H9 (cell line): ENCODE measurements around the gene SF3B3. TPM values are rescaled to one million over a fixed set of nuclear protein-coding genes. Genes with fewer than 3 reads are reported as not detected.
A peak's percentile ranks its signal among the peaks of the same experiment; 100 is the strongest.

Experiments
- DNase-seq: peaks from one replicate; pipeline ENCODE4 v3.0.0-alpha.2; 2017
- H2AFZ ChIP-seq: one replicate; pipeline ENCODE4 v1.6.1; 2013; ENCODE audit warnings: mild to moderate bottlenecking, low read length, control low read depth, moderate library complexity
- H2AK5ac ChIP-seq: 2 replicates; pipeline ENCODE4 v1.6.1; 2013; ENCODE audit warnings: low read length, control low read depth, mixed read lengths; ENCODE audit not compliant: insufficient read length
- H2BK120ac ChIP-seq: one replicate; pipeline ENCODE4 v1.6.1; 2013; ENCODE audit warnings: low read depth, mild to moderate bottlenecking, low read length, control low read depth, inconsistent platforms; ENCODE audit not compliant: poor library complexity, severe bottlenecking
- H2BK12ac ChIP-seq: 2 replicates; pipeline ENCODE4 v1.6.1; 2013; ENCODE audit warnings: low read length, control low read depth, mixed read lengths, low read depth; ENCODE audit not compliant: insufficient read length
- H2BK15ac ChIP-seq: 2 replicates; pipeline ENCODE4 v1.6.1; 2013; ENCODE audit warnings: low read depth, low read length, control low read depth
- H2BK20ac ChIP-seq: one replicate; pipeline ENCODE4 v1.6.1; 2013; ENCODE audit warnings: low read depth, mild to moderate bottlenecking, low read length, control low read depth, inconsistent platforms; ENCODE audit not compliant: poor library complexity, severe bottlenecking
- H2BK5ac ChIP-seq: 2 replicates; pipeline ENCODE4 v1.6.1; 2013; ENCODE audit warnings: low read length, control low read depth, mixed read lengths; ENCODE audit not compliant: insufficient read length
- H3K14ac ChIP-seq: 2 replicates; pipeline ENCODE4 v1.6.1; 2013; ENCODE audit warnings: low read length, control low read depth; ENCODE audit not compliant: insufficient read depth
- H3K18ac ChIP-seq: 2 replicates; pipeline ENCODE4 v1.6.1; 2013; ENCODE audit warnings: low read depth, mild to moderate bottlenecking, mixed read lengths, low read length, control low read depth; ENCODE audit not compliant: insufficient read length
- H3K23ac ChIP-seq: 2 replicates; pipeline ENCODE4 v1.6.1; 2013; ENCODE audit warnings: low read length, control low read depth, mixed read lengths, low read depth; ENCODE audit not compliant: insufficient read length
- H3K23me2 ChIP-seq: 2 replicates; pipeline ENCODE4 v1.6.1; 2013; ENCODE audit warnings: low read depth, mild to moderate bottlenecking, mixed read lengths, low read length, control low read depth; ENCODE audit not compliant: insufficient read length, poor library complexity, severe bottlenecking
- H3K27ac ChIP-seq: 2 replicates; pipeline ENCODE4 v1.5.1; 2013; ENCODE audit warnings: low read length, control low read depth, mixed read lengths, low read depth; ENCODE audit not compliant: insufficient read length
- H3K27me3 ChIP-seq: 2 replicates; pipeline ENCODE4 v1.6.1; 2013; ENCODE audit warnings: low read length, control low read depth, inconsistent platforms; ENCODE audit not compliant: insufficient read depth
- H3K4ac ChIP-seq: 2 replicates; pipeline ENCODE4 v1.6.1; 2013; ENCODE audit warnings: low read depth, mild to moderate bottlenecking, control low read depth, inconsistent platforms, low read length, moderate library complexity
- H3K4me1 ChIP-seq: 2 replicates; pipeline ENCODE4 v1.6.1; 2013; ENCODE audit warnings: low read length, control low read depth, inconsistent platforms; ENCODE audit not compliant: insufficient read depth
- H3K4me2 ChIP-seq: 2 replicates; pipeline ENCODE4 v1.6.1; 2013; ENCODE audit warnings: low read length, control low read depth, mixed read lengths; ENCODE audit not compliant: insufficient read length, insufficient read depth
- H3K56ac ChIP-seq: 2 replicates; pipeline ENCODE4 v1.6.1; 2013; ENCODE audit warnings: low read depth, mild to moderate bottlenecking, mixed read lengths, low read length, control low read depth; ENCODE audit not compliant: insufficient read length
- H3K79me1 ChIP-seq: 2 replicates; pipeline ENCODE4 v1.6.1; 2013; ENCODE audit warnings: low read depth, mild to moderate bottlenecking, moderate library complexity, low read length, control low read depth, inconsistent platforms; ENCODE audit not compliant: insufficient read depth, poor library complexity, severe bottlenecking
- H3K79me2 ChIP-seq: 2 replicates; pipeline ENCODE4 v1.6.1; 2013; ENCODE audit warnings: low read length, control low read depth, inconsistent platforms; ENCODE audit not compliant: insufficient read depth
- H3K9ac ChIP-seq: 2 replicates; pipeline ENCODE4 v1.6.1; 2013; ENCODE audit warnings: low read length, control low read depth, mixed read lengths; ENCODE audit not compliant: insufficient read length; ENCODE audit errors: extremely low read depth
- H3K9me3 ChIP-seq: one replicate; pipeline ENCODE4 v1.6.1; 2013; ENCODE audit warnings: low read depth, low read length, inconsistent platforms; ENCODE audit not compliant: control insufficient read depth
- H3T11ph ChIP-seq: one replicate; pipeline ENCODE4 v1.6.1; 2013; ENCODE audit warnings: mild to moderate bottlenecking, low read length, control low read depth, inconsistent platforms
- H4K20me1 ChIP-seq: one replicate; pipeline ENCODE4 v1.6.1; 2013; ENCODE audit not compliant: control insufficient read depth, insufficient read length, insufficient read depth
- H4K5ac ChIP-seq: 2 replicates; pipeline ENCODE4 v1.6.1; 2013; ENCODE audit warnings: low read depth, mild to moderate bottlenecking, mixed read lengths, low read length, control low read depth; ENCODE audit not compliant: insufficient read length
- H4K8ac ChIP-seq: replicated peaks from 2 replicates; pipeline ENCODE4 v1.6.1; 2013; ENCODE audit warnings: low read length, control low read depth, mixed read lengths, low read depth; ENCODE audit not compliant: insufficient read length
- H4K91ac ChIP-seq: 2 replicates; pipeline ENCODE4 v1.6.1; 2013; ENCODE audit warnings: low read depth, mild to moderate bottlenecking, moderate library complexity, mixed read lengths, low read length, control low read depth; ENCODE audit not compliant: insufficient read length
- H3K27ac Mint-ChIP-seq, 3 experiments: 2 replicates in 2 of 3; 3 replicates in 1 of 3; pipeline ENCODE4 v1.8.0; 2020 to 2021; ENCODE audit warnings: mixed read lengths in 3 of 3, mild to moderate bottlenecking in 1 of 3, moderate library complexity in 1 of 3
- H3K27me3 Mint-ChIP-seq: 2 replicates; pipeline ENCODE4 v1.8.0; 2021; ENCODE audit warnings: low read depth, mild to moderate bottlenecking, moderate library complexity, mixed read lengths
- H3K36me3 Mint-ChIP-seq, 3 experiments: 2 replicates in 2 of 3; 3 replicates in 1 of 3; pipeline ENCODE4 v1.8.0; 2020 to 2021; ENCODE audit warnings: low read depth in 3 of 3, mixed read lengths in 3 of 3; ENCODE audit not compliant: insufficient read depth in 1 of 3
- H3K4me1 Mint-ChIP-seq, 2 experiments: 2 replicates each; pipeline ENCODE4 v1.8.0; 2020; ENCODE audit warnings: mixed read lengths in 2 of 2
- H3K4me3 Mint-ChIP-seq, 2 experiments: 2 replicates in 1 of 2; 3 replicates in 1 of 2; pipeline ENCODE4 v1.8.0; 2020 to 2021; ENCODE audit warnings: mild to moderate bottlenecking in 2 of 2, mixed read lengths in 2 of 2, moderate library complexity in 1 of 2
- H3K9me3 Mint-ChIP-seq, 2 experiments: 2 replicates in 1 of 2; 3 replicates in 1 of 2; pipeline ENCODE4 v1.8.0; 2020; ENCODE audit warnings: mild to moderate bottlenecking in 2 of 2, mixed read lengths in 2 of 2, moderate library complexity in 1 of 2
- WGBS: extraction: QIAGEN DNeasy Blood & Tissue Kit; methylation state at CpG from one replicate; pipeline ENCODE4 v1.1.7; 2013; ENCODE audit warnings: missing lambda C conversion rate, low lambda C conversion rate, mixed read lengths; ENCODE audit not compliant: insufficient read length; ENCODE audit errors: extremely low coverage; 5-methylcytosine and 5-hydroxymethylcytosine counted together
- total RNA-seq: library from RNA; stranded (reverse); gene quantifications from 2 replicates; pipeline ENCODE4 v1.2.1, GENCODE V29; 2021
- TF ChIP-seq, protein P1 (sequence below): fragments of 200-600 bp; sonication (generic); conservative IDR thresholded peaks from 3 replicates; pipeline ENCODE4 v1.8.0; 2021; ENCODE audit warnings: antibody characterized with exemption, mild to moderate bottlenecking

SF3B3 gene
- total RNA-seq, 1 experiment from 2014 or later, result 493 TPM

DNA sequence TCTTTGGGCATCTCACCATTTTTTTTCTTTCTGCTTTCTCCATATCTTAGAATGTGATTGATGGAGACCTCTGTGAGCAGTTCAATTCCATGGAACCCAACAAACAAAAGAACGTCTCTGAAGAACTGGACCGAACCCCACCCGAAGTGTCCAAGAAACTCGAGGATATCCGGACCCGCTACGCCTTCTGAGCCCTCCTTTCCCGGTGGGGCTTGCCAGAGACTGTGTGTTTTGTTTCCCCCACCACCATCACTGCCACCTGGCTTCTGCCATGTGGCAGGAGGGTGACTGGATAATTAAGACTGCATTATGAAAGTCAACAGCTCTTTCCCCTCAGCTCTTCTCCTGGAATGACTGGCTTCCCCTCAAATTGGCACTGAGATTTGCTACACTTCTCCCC is 48.0 kb downstream of the SF3B3 start:
- no peaks in the 10 kb centered on the region for H3K23me2 ChIP-seq
- H3K4me2 ChIP-seq, result no peak overlapping the region
- WGBS, result no CpG with 5 or more reads among the region's 8 CpGs
- H3K9me3 Mint-ChIP-seq, result no peaks in the 10 kb centered on the region
- H3K79me1 ChIP-seq, result peaks cover 4% of the 10 kb centered on the region
- H3K56ac ChIP-seq, result no peak overlapping the region
- no peak overlapping the region for H3T11ph ChIP-seq
- H3K27me3 ChIP-seq, result no peaks in the 10 kb centered on the region
- peaks cover 54 to 88% (median 71%) of the 10 kb centered on the region in 3 experiments for H3K36me3 Mint-ChIP-seq
- H3K4ac ChIP-seq, result no peak overlapping the region
- H3K9me3 ChIP-seq, result no peaks in the 10 kb centered on the region
- H2BK5ac ChIP-seq, result no peak overlapping the region
- H4K91ac ChIP-seq, result no peak overlapping the region
- no peak overlapping the region for H3K4me3 Mint-ChIP-seq
- no peaks in the 10 kb centered on the region for H3K27me3 Mint-ChIP-seq
- H3K4me1 ChIP-seq, result no peaks in the 10 kb centered on the region
- peaks cover 15 to 16% of the 10 kb centered on the region in 2 experiments for H3K4me1 Mint-ChIP-seq
- H4K5ac ChIP-seq, result no peak overlapping the region
- H3K9ac ChIP-seq, result no peak overlapping the region
- no peak overlapping the region for H2AK5ac ChIP-seq
- H2BK120ac ChIP-seq, result no peak overlapping the region
- no peak overlapping the region for H3K14ac ChIP-seq
- no peaks in the 10 kb centered on the region for H4K20me1 ChIP-seq
- no peak overlapping the region for H2BK15ac ChIP-seq
- H3K79me2 ChIP-seq, result no peaks in the 10 kb centered on the region
- H4K8ac ChIP-seq, result no peak overlapping the region
- no peak overlapping the region for H2AFZ ChIP-seq
- TF ChIP-seq, protein P1, sequence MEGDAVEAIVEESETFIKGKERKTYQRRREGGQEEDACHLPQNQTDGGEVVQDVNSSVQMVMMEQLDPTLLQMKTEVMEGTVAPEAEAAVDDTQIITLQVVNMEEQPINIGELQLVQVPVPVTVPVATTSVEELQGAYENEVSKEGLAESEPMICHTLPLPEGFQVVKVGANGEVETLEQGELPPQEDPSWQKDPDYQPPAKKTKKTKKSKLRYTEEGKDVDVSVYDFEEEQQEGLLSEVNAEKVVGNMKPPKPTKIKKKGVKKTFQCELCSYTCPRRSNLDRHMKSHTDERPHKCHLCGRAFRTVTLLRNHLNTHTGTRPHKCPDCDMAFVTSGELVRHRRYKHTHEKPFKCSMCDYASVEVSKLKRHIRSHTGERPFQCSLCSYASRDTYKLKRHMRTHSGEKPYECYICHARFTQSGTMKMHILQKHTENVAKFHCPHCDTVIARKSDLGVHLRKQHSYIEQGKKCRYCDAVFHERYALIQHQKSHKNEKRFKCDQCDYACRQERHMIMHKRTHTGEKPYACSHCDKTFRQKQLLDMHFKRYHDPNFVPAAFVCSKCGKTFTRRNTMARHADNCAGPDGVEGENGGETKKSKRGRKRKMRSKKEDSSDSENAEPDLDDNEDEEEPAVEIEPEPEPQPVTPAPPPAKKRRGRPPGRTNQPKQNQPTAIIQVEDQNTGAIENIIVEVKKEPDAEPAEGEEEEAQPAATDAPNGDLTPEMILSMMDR, result no peak
- no peak overlapping the region for H3K18ac ChIP-seq
- no peak for DNase-seq
- no peak overlapping the region for H2BK20ac ChIP-seq
- no peak overlapping the region for H3K23ac ChIP-seq
- peak overlapping the region in 2 of 3 experiments; percentile 44 to 94; a peak in 2 of 7 replicates for H3K27ac Mint-ChIP-seq
- no peak overlapping the region for H3K27ac ChIP-seq
- H2BK12ac ChIP-seq, result no peak overlapping the region
